Measurements from ENCODE around the gene ABI2.

DNA sequence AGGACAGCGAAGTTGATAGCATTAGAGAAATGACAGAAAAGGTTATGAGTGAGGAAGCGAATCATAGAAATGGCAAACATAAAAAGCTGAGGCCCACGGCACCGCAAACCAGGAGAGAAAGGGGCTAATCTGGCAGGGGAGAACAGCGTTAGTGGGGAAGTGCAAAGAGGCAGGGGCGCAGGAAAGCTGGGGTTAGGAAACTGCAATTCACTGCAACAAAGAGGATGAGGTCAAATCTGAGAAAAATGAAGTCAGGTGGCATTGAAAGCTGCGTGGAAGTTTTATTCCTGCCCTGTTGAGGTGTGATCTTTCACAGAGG is 653 bp upstream of the ABI2 start:
- TF ChIP-seq, protein P1, sequence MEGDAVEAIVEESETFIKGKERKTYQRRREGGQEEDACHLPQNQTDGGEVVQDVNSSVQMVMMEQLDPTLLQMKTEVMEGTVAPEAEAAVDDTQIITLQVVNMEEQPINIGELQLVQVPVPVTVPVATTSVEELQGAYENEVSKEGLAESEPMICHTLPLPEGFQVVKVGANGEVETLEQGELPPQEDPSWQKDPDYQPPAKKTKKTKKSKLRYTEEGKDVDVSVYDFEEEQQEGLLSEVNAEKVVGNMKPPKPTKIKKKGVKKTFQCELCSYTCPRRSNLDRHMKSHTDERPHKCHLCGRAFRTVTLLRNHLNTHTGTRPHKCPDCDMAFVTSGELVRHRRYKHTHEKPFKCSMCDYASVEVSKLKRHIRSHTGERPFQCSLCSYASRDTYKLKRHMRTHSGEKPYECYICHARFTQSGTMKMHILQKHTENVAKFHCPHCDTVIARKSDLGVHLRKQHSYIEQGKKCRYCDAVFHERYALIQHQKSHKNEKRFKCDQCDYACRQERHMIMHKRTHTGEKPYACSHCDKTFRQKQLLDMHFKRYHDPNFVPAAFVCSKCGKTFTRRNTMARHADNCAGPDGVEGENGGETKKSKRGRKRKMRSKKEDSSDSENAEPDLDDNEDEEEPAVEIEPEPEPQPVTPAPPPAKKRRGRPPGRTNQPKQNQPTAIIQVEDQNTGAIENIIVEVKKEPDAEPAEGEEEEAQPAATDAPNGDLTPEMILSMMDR (IDR thresholded peaks at IDR 0.05; ENCODE audit: low read length) = no peak
- no peak for TF ChIP-seq EZH2 (optimal IDR thresholded peaks at IDR 0.05; ENCODE audit: low read depth, low read length)

All from MM.1S (cell line).